ENCODE data around the gene ZNF831.

ZNF831 gene

DNA sequence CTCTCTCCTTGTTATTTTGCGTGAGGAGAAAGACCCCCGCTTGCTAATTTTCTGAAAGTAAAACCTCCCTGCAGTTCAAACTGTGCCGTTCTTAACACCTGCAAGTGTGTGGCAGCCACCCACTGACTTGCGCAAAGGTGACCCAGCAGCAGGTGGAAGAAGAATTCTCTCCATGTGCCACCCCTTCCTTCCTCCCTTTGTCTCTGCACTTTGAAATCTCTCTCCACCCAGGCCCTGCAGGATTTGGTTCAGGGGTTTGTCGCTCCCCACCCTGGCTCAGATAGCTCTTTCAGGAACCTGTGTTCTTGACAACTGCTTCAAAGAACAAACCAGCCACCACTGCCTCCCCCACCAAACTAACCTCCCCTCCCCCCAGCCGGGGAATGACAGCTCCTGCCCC lies 41.4 kb downstream of the ZNF831 start:
- TF ChIP-seq, protein P1, sequence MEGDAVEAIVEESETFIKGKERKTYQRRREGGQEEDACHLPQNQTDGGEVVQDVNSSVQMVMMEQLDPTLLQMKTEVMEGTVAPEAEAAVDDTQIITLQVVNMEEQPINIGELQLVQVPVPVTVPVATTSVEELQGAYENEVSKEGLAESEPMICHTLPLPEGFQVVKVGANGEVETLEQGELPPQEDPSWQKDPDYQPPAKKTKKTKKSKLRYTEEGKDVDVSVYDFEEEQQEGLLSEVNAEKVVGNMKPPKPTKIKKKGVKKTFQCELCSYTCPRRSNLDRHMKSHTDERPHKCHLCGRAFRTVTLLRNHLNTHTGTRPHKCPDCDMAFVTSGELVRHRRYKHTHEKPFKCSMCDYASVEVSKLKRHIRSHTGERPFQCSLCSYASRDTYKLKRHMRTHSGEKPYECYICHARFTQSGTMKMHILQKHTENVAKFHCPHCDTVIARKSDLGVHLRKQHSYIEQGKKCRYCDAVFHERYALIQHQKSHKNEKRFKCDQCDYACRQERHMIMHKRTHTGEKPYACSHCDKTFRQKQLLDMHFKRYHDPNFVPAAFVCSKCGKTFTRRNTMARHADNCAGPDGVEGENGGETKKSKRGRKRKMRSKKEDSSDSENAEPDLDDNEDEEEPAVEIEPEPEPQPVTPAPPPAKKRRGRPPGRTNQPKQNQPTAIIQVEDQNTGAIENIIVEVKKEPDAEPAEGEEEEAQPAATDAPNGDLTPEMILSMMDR (IDR thresholded peaks at IDR 0.05; ENCODE audit: low read depth, low read length) = no peak
- DNase-seq (ENCODE audit: extremely low read depth, low read depth) = no peak

GRCh38 chr20:59207235-59207634 lies 43.6 kb downstream of the ZNF831 start:
- DNase-seq (ENCODE audit: extremely low read depth, low read depth) = no peak
- TF ChIP-seq, protein P1 (IDR thresholded peaks at IDR 0.05; ENCODE audit: low read depth, low read length) = no peak

- TF ChIP-seq, protein P1 (IDR thresholded peaks at IDR 0.05; ENCODE audit: low read depth, low read length) = peak; percentile 27
- no peak for DNase-seq (ENCODE audit: extremely low read depth, low read depth)
Measured at GRCh38 chr20:59207742-59208357, 44.2 kb downstream of the ZNF831 start.

DNA sequence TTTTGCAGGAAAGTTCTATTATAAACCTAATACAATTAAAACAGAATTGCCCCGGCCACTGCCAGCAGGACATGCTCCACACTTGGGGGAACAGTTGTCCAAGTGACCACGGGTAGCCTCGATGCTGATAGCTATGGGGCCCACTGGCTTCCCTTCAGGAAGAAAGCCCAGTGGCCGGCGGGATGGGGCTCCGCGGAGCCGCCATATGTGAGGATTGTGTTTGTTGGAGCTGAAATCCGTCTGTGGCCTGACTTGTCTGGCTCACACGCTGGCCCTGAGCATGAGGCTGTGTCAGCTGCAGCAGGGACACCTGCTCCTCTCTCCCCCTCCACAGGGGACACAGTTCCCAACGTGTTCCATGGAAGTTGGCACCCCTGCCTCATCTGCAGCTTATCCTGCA lies 46.6 kb downstream of the ZNF831 start:
- TF ChIP-seq, protein P1 (IDR thresholded peaks at IDR 0.05; ENCODE audit: low read depth, low read length) = no peak
- no peak for DNase-seq (ENCODE audit: extremely low read depth, low read depth)

DNA sequence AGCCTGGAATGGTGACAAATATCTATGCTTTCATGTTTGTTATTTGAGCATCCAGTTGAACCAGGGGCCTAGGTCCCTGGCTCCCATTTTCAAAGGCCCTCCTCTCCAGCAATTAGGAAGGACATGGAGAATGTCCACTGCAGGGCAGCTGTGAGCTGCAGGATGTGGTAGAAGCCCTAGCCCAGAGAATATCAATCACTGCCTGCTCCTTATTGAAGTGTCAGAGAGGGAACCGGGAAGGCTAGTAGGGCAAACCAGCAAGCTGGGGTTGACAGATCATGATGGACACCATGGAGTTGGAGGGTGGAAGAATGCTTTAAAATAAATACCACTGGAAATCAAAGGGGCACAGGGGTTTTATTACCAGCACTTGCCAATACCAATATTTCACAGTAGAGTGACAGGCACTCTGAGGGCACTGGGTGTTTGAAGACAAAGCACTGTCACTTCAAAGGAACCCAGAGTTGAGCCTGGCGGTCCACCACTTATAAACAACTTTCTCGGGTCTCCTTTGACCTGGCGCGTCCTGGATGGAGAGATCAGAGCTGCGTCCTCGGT lies 47.7 kb downstream of the ZNF831 start:
- TF ChIP-seq, protein P1 (IDR thresholded peaks at IDR 0.05; ENCODE audit: low read depth, low read length) = no peak

GRCh38 chr20:59214073-59214472 lies 50.5 kb downstream of the ZNF831 start:
- TF ChIP-seq, protein P1 (IDR thresholded peaks at IDR 0.05; ENCODE audit: low read depth, low read length) = no peak
- DNase-seq (ENCODE audit: extremely low read depth, low read depth) = no peak

More for the DNA sequence above, 47.7 kb downstream of the ZNF831 start:
- DNase-seq (ENCODE audit: extremely low read depth, low read depth) = no peak

GRCh38 chr20:59214606-59215547 lies 51.3 kb downstream of the ZNF831 start:
- TF ChIP-seq, protein P1 (IDR thresholded peaks at IDR 0.05; ENCODE audit: low read depth, low read length) = no peak
- DNase-seq (ENCODE audit: extremely low read depth, low read depth) = no peak

Measured in AG09319 (cell line).